NCI-H345 treated with DMSO at 0.1 percent for 48 hours (cell line): ENCODE measurements around the gene PIK3R3.

Experiments
- DNase-seq: peaks from one replicate; lab custom pipeline; 2025; ENCODE audit not compliant: unreplicated experiment; lab: John Stamatoyannopoulos, UW

Gene PIK3R3

DNA sequence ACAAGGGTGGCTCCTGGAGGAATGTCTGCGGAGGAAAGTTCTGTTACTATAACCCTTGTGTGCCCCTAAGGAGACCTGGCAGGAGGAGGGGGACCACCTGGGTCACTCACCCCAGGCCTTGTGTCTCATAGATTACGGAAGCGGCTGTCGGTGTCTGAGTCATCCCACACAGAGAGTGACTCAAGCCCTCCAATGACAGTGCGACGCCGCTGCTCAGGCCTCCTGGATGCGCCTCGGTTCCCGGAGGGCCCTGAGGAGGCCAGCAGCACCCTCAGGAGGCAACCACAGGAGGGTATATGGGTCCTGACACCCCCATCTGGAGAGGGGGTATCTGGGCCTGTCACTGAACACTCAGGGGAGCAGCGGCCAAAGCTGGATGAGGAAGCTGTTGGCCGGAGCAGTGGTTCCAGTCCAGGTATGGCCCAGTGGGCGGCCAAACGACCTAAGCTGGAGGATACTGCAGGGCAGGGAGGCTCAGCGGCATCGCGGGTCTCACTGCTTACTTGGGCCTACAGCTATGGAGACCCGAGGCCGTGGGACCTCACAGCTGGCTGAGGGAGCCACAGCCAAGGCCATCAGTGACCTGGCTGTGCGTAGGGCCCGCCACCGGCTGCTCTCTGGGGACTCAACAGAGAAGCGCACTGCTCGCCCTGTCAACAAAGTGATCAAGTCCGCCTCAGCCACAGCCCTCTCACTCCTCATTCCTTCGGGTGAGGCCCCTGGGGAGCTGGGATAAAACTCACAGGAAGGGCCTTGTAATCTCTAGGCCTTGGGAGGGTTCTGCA, 101.4 kb downstream of the PIK3R3 start:
- DNase-seq = no peak

DNA sequence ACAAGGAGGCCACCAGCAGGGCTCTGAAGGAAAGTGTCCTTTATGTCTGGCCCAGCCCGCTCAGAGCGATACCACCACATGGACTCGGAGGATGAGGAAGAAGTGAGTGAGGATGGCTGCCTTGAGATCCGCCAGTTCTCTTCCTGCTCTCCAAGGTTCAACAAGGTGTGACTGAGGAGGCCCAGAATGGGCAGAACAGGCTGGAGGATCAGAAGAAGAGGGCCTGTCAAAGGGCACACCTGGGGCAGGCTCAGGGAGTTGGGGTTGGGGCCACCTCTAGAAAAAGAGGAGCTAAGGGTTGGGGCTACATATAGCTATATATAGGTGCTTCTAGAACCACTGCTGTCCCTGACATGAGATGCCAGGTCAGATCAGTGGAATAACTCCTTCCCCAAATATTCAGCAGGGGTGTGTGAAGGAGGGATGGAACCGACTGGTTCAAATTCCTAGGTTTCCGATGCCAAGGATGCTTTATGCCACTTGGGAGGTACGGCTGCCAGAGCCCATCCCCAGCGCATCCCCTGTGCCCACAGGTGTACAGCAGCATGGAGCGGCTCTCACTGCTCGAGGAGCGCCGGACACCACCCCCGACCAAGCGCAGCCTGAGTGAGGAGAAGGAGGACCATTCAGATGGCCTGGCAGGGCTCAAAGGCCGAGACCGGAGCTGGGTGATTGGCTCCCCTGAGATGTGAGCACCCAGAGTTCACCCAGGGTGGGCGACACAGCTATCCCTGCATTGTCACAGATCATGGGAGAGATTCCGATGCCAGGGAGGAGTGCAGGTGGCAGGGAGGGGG, 102.2 kb downstream of the PIK3R3 start:
- DNase-seq = no peak

DNA sequence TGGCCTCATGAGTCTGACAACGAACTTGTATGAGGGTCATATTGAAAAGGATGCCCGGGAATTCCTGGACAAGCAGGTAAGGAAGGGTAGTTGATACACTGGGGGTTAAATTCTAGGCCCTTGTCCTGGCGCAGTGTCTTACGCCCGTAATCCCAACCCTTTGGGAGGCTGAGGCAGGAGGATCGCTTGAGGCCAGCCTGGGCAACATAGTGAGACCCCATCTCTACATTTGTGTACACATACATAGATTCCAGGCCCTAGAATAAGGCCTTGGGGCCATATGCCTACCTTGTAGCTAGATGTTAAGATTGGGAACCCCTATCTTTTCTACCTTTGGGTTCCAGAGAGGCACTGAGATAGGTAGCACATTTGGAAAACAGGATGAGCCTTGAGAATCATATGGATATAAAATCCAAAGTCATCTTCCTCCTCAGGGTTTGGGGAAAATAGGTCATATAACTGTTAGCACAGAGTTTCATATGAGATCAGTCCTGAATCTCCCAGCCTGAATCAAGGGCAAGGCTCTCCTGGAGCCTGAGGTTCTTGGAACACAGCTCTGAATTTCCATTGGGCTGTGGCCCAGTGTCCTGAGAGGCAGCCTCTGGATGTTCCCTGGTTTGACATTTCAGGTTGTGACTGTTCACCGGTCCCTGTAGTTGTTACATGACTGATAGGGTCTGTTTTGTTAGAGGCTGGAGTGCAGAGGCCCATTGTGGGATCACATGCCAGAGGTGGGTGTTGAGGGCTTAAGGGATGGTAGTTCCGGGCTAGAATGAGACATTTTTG, 104.4 kb downstream of the PIK3R3 start:
- DNase-seq = no peak

DNA sequence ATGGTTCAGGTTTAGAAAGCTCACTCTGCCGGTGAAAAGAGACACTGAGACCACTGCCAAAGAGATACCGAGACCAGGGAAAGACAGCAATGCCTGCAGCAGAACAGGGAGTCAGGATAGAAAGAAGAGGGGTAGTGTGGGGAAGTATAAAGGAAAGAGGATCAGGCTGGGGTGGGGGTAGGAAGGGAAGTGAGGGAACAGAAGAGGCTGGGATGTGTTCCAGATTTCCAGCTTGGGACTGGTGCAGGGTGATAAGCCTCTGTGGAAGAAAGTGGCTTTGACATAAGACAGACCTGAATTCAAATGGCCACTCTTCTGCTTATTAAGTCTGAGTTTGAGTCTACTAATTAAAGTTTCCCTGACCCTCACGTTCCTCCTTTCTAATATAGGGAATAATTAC, 105.9 kb downstream of the PIK3R3 start:
- DNase-seq = no peak

DNA sequence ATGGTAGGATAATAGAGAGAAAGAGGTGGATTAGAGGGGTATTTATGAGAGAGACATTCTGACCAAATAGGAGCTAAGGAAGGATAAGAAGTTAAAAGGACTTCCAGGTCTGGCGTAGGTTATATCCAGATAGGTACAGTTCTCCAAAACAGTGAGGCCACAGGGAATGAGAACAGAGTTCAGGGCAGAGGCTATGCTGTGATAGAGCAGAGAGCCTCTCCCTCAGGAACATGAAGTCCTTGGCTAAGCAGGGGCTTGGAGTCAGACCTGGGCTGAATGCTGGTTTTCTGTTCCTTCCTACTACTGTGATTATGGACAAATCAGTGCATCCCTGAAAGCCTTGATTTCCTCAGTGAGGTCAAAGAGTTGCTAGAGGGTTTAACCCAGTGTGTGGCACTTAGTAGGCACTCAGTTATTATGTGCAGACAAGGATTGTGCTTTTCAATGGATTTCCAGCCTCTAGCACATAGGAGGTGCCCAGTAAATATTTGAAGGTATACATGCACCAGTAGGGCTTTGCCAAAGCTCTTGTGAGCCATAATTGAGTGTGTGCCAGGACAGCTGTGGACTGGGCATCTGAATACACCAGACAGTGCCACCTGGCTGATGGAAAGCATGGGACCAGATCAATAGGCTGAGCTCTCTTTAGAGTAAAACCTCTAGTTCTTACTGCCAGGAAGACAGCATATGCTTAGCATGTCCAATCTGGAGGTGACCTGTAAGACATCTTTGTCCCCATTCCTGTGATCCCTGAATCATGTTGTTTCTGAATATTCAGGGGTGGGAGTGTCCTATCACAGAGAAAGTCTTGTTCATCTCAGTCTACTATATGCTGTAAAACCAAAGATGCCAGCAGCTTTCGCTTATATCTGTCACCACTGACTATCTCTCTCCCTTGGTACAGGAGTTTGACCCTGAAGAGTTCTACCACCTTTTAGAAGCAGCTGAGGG, 111.1 kb downstream of the PIK3R3 start:
- no peak for DNase-seq

DNA sequence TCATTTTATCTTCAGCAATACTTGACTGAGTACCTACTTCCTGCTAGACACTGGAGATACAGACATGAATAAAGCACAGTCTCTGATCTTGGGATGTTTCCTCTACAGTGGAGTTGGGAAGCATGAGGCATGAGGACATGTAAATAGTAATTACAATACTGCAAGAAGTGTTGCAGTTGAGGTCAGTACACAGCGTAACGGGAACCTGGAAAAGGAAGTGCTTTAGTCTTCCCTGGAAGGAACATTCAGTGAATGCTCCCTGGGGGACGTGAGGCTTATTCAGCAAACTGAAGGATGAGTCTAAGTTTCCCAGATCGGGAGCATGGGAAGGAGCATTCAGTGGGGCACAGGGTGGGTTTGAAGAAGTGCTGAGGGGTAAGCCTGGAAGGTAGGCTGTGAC, 112.4 kb downstream of the PIK3R3 start:
- DNase-seq = no peak

DNA sequence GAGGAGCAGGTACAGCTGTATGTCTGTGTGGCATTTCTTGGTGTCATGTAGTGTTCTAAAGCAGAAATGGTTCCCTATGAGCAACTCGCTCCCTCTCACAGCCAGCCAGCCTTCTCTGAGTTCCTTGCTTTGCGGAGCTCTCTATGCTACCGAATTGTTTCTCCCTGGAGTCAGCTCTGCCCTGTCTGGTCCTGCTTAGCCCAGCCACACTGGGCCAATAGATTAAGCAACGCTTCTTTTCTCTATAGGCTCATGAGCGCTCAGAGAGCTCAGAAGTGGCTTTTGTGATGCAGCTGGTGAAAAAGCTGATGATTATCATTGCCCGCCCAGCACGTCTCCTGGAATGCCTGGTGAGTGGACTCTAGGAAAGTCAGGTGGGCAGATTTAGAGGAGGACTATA, 113.1 kb downstream of the PIK3R3 start:
- DNase-seq = no peak

DNA sequence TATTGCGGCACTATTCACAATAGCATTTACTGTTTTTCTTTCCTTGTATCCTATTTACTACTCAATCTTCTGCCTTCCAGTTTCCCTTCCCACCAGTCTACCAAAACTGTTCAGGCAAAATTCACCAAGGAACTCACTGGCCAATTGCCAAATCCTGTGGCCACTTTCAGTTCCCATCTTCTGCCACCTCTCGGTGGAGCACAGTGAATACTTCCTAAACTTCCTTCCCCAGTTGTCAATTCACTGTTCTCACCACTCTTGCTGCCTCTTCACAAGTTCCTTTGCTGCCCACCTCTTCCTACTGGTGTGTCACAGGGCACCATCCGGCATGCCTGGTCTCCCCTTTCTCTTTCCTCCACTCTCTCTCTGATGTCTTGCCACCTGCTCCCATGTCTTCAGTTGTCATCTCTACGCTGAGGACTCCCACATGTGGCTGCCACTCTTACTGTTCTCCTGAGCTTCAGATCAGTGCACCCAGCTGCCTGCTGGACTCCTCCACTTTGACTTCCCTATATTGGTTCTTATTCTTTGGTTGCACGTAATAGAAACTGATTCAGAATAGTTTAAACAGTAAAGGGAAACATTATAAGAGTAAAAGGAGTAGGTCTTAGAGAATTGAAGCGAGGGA, 114.4 kb downstream of the PIK3R3 start:
- DNase-seq = no peak

DNA sequence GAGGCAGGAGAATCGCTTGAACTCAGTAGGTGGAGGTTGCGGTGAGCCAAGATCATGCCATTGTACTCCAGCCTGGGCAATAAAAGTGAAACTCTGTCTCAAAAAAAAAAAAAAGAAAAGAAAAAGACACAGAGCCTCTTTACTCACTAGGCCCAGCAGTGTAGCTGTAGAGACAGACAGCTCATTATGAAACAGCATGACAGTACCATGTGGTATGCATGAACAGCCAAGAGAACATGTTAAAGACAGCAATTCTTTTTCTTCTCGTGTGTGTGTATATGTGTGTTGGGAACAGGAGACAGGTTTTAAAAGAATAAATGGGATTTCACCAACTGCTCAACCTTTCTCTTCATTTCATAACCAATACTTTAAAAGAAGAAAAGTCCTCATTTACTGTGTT, 118.8 kb downstream of the PIK3R3 start:
- no peak for DNase-seq

DNA sequence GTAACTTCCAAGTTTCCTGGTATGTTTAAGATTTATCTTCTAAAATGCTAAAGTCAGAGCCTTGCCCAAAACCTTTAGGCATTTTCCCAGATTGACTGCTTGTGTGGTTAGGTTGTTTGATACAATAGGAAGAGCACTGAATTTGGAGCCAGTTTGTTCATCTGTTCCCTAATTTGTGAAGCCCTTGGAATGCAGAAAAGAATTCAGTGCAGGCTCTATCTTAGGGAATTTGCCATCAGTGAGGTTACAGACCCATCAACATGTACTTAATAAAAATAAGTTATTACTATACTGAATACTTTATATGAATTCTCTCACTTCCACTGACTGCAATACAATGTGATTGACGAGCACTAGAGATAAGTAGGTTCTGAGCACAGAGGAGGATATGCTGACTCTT, 120.2 kb downstream of the PIK3R3 start:
- no peak for DNase-seq

DNA sequence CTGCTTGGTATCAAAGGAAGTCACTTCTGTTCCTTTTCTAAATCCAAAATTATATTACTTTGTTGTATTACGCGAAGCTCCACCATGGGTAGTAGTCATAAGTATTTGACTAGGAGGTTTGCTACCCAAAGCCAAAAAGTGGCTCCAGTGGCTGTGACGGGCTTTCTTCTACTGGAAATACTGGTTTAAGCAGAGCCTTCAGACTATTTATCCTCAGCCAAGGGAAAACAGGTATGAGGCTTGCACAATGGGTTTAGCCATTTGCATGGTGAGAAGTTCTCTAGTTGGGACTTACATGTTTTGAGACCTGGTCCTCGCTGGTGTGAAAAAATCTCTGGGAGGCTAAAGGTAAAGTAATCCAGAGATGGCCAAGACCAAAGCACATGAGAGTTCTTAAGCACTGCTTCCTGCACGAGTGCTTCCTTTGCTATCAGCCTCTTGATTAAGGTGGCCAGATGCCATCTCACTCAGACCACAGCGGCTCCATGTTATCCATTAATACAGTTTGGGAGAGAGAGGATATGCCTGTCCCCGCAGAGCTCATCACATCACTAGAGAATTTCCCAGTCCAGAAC, 121.2 kb downstream of the PIK3R3 start:
- DNase-seq = no peak

DNA sequence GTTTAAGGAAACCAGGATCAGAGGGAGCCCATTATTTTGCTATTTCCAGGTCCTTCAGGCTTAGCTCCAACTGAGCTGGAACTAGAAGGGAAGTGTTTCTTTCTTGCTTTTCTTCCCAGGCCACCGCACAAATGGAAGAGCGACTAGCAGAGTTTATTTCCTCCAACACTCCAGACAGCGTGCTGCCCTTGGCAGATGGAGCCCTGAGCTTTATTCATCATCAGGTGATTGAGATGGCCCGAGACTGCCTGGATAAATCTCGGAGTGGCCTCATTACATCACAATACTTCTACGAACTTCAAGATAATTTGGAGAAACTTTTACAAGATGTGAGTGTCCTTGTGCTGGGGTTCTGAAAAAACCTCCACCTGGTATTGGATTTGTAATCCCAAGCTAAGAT, 121.8 kb downstream of the PIK3R3 start:
- no peak for DNase-seq

DNA sequence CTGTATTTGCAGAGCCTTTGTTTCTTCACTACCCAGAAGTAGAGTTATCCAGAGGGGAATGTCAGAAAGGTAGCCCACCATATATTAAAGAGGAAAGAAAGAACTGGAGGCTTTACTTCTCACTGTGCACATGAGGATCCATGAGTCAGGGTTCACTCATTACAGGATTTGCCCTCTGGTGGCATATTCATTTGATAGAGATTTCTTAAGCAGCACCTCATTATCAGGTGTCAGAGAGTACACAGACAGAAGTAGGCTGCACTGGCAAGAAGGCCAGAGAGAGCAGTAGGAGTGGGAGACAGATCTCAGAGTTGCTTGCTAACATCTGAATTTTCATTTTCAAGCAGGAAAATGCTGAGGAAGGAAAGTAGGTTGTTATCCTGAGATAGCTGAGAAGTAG, 123.8 kb downstream of the PIK3R3 start:
- DNase-seq = no peak

DNA sequence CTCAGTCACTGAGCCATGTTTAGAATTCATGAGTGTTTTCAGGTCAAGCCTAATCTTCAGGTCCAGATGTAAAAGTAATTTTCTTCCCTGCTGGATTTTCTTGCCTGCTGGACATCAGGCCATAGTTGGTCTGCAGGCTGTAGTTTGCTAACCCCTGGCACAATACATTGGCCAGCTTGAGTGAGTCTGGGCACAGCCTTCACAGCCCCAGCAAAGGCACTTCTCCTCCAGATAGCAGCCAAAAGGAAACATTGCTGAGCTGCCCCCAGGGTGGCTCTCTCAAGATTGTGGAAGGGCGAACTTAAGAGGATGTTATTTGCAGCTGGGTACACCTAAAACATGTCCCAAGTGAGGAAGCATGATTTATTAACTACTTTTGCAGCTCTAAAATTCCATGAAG, 126.8 kb downstream of the PIK3R3 start:
- DNase-seq = no peak

DNA sequence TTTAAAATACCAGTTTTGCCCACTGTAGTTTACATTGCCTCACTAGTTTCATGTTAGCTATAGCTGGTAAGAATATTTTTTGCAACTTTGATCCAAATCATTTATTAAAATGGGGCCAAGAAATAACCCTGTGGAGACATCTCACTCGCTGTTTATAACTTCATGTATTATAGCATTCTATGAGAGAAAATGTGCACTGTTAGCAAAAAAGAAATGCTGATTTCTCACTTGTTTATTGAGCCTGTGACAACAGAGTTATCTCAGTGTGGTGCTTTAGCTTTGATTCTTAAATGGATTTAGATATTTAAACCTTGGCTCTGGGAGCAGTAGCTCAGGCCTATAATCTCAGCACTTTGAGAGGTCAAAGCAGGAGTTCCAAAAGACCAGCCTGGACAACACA, 127.9 kb downstream of the PIK3R3 start:
- DNase-seq = no peak

DNA sequence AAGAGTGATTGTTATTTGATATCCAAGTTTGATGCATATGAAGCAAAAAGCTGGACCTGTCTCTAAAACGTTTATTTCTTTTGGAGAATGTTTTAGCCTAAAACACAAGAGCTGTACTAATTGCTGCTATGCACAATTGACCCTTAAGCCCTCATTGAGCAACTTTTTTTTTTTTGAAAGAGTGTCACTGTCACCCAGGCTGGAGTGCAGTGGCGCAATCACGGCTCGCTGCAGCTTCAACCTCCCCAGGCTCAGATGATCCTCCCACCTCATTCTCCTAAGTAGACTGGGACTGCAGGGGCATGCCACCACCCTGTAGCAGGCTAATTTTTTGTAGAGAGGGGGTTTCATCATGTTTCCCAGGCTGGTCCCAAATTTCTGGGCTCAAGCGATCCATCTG, 129.1 kb downstream of the PIK3R3 start:
- no peak for DNase-seq

DNA sequence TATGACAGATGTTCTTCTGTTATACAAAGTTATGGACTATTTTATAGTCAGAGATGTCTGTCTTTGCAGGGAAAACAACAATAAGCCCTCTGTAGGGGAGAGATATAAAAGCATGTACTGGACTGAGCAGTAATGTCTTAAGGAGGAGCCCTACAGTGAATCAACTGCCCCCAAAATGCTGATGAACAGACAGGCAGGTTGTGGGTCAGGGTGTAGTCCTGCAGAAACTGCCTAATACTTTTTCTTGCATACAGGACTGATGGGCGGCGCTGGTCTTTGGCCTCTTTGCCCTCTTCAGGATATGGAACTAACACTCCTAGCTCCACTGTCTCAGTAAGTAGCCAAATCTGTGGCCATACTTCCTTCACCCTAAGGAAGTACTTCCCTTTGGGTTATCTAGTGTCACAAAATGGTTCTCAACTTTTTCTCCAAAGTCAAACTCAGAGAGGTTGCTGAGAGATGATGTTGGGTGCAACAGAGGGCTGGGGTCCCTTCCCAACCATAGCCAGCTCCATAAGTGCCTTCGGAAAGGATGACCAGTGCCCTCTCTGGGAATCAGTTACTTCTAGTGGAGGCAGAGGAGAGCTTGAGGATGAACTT, 129.8 kb downstream of the PIK3R3 start:
- no peak for DNase-seq

DNA sequence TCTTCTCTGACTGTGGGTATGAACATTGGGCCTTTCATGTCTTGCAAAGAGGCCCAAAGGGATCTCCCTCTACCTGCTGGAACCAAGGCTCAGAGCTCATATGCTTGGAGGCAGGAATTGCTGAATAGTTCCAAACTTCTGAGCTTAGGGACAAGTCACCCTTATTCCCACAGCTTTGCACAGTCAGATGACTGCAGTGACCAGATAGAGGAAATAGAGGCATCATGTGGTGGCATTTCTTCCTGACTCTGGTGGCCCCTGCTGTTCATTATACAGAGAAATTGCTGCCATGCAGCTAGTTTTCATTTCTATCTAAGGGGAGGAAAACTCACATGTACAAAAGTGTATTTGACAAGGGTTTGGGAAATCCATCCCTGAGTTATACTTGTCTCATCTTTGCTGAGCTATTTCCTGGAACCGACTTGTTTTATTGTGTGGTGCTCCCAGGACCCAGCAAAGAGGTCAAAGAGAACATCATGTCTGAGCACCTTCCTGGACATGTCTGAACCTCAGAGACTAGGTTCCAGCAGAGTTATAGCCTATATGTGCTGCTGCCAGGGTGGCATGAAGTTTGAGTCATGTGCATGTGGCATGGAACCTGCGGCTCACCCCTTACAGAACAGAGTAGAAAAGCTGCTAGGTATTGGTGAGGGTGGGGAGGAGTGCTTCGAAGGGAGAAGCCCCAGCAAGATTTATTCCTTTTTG, 131.2 kb downstream of the PIK3R3 start:
- DNase-seq = no peak

DNA sequence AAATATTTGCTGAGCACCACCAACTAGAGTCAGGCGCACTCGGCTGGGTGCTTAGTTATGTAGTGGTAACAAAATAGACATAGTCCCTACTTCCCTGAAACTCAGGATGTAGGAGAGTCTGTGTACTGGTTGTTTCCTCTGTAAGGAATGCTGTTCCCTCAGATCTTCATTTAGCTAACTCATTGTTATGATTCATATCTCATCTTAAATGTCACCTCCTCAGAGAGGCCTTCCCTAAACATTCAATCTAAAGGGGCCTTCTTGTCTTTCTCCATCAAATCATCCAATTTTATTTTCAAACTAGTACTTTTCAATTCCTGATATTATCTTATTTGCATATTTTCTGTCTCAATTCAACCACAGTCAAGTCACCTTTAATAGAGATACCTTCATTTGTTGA, 132.9 kb downstream of the PIK3R3 start:
- DNase-seq = no peak
